HL-60 (cell line): ENCODE data around the gene THSD7B.
A peak's percentile ranks its signal among the peaks of the same experiment; 100 is the strongest.

ENCODE experiments used
- DNase-seq, 2 experiments: peaks; one replicate each; pipeline ENCODE4 v3.0.0-alpha.2; 2010 to 2020; ENCODE audit warnings: low read depth in 1 of 2, low spot score in 1 of 2
- H3K27ac ChIP-seq: fragments of 250-450 bp; sonication (Bioruptor Pico); replicated peaks from 2 replicates; pipeline ENCODE4 v1.5.1; 2020; ENCODE audit warnings: mild to moderate bottlenecking, moderate library complexity
- H3K27me3 ChIP-seq: fragments of 250-450 bp; sonication (Bioruptor Pico); 2 replicates; pipeline ENCODE4 v1.5.1; 2021; ENCODE audit warnings: mild to moderate bottlenecking, moderate library complexity; ENCODE audit not compliant: insufficient read depth, poor library complexity, severe bottlenecking
- H3K4me3 ChIP-seq: replicated peaks from 2 replicates; pipeline ENCODE4 v1.5.1; 2011; ENCODE audit warnings: mild to moderate bottlenecking, control low read depth, low read length; ENCODE audit not compliant: insufficient read depth
- CTCF ChIP-seq: IDR thresholded peaks from one replicate; pipeline ENCODE4 v1.5.1; 2011; ENCODE audit warnings: low read length, control low read depth, inconsistent platforms; ENCODE audit not compliant: insufficient read depth
- GABPA ChIP-seq: IDR thresholded peaks from 2 replicates; pipeline ENCODE4 v1.6.1; 2012; ENCODE audit warnings: low read depth
- POLR2AphosphoS5 ChIP-seq: IDR thresholded peaks from 2 replicates; pipeline ENCODE4 v1.6.1; 2012; ENCODE audit warnings: low read depth
- SPI1 ChIP-seq: IDR thresholded peaks from 2 replicates; pipeline ENCODE4 v1.6.1; 2012; ENCODE audit warnings: low read depth, mild to moderate bottlenecking, borderline replicate concordance
- long read RNA-seq: library from polyadenylated mRNA; unstranded; transcript quantifications from one replicate; pipeline ENCODE4 v2.0.0, GENCODE V29; 2020
- TF ChIP-seq, protein P1 (sequence below): IDR thresholded peaks from 2 replicates; pipeline ENCODE4 v1.6.1; 2012; ENCODE audit warnings: low read depth; ENCODE audit not compliant: insufficient replicate concordance

The THSD7B gene
- long read RNA-seq, partial matches to known transcripts = 0 of 2 reads
- long read RNA-seq, other reads (novel, unspliced or antisense) = 2 of 2 reads

DNA sequence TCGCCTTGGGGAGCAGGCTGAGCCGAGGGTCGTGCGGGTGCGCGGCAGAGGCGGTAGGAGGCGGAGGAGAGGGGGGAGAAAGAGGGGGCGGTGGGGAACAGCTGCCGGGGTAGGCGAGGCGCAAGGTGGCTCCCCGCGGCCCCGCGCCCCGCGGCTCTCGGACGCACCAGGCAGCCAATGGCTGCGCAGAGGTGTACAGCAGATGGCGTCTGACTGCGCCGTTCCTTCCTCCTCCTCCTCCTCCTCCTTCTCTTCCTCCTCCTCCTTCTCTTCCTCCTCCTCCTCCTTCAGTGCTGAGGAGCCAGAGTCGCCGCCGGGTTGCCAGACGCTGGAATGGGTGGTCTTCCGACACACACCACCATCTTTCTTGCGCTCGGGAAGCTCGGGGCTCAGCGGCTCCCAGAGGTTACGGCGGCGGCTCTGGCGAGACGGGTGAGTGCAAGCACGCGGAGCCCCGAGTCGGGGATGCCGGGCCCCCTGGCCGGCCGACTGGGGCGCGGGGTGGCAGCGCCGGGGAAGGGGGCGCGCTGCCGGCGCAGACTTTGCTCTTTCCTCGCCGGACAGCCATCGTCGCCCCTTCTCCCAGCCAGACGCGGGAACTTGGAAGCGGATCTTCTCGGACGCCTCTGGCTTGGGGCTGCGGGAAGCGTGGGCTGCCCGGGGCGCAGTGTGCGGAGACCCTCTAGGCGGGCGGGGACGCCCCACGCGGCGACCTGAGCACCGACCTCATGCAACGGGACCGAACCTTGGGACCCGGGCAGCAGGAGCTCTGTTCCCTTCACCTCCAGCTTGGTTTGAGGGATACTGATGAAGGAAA, at the start of gene THSD7B:
THSD7B (plus strand) TSS at position 290 of the 817 bp plus-strand sequence. CDS start 116,634 bp downstream, outside the sequence.
- no peak within 1 kb of the TSS for H3K4me3 ChIP-seq
- H3K27me3 ChIP-seq = peaks cover 44% of the 10 kb centered on the region
- TF ChIP-seq GABPA (no peak), POLR2AphosphoS5 (no peak), SPI1 (no peak), CTCF (no peak)
- TF ChIP-seq, protein P1, sequence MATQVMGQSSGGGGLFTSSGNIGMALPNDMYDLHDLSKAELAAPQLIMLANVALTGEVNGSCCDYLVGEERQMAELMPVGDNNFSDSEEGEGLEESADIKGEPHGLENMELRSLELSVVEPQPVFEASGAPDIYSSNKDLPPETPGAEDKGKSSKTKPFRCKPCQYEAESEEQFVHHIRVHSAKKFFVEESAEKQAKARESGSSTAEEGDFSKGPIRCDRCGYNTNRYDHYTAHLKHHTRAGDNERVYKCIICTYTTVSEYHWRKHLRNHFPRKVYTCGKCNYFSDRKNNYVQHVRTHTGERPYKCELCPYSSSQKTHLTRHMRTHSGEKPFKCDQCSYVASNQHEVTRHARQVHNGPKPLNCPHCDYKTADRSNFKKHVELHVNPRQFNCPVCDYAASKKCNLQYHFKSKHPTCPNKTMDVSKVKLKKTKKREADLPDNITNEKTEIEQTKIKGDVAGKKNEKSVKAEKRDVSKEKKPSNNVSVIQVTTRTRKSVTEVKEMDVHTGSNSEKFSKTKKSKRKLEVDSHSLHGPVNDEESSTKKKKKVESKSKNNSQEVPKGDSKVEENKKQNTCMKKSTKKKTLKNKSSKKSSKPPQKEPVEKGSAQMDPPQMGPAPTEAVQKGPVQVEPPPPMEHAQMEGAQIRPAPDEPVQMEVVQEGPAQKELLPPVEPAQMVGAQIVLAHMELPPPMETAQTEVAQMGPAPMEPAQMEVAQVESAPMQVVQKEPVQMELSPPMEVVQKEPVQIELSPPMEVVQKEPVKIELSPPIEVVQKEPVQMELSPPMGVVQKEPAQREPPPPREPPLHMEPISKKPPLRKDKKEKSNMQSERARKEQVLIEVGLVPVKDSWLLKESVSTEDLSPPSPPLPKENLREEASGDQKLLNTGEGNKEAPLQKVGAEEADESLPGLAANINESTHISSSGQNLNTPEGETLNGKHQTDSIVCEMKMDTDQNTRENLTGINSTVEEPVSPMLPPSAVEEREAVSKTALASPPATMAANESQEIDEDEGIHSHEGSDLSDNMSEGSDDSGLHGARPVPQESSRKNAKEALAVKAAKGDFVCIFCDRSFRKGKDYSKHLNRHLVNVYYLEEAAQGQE = no peak
- no peak within 1 kb of the TSS for H3K27ac ChIP-seq
- DNase-seq = no peak

DNA sequence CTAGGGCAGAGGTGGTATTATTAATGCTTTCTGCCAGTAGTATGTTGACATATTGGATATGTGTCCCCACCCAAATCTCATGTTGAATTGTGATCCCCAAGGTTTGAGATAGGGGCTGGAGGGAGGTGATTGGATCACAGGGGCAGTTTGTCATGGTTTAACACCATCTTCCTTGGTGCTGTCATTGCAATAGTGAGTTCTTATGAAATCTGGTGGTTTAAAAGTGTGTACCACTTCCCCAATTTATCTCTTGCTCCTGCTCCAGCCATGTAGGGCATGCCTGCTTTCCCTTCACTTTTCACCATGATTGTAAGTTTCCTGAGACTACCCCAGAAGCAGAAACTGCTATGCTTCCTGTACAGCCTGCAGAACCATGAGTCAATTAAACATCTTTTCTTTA, 47.1 kb upstream of the THSD7B start:
- DNase-seq = peak in 1 of 2 experiments; percentile 78
- peak overlapping the region; percentile 24 for H3K27ac ChIP-seq
- no peak overlapping the region for H3K4me3 ChIP-seq
- TF ChIP-seq POLR2AphosphoS5 (no peak), CTCF (no peak), SPI1 (peak; percentile 96), GABPA (no peak)
- TF ChIP-seq, protein P1 = no peak
- H3K27me3 ChIP-seq = no peaks in the 10 kb centered on the region

GRCh38 chr2:136727973-136728699, 37.2 kb upstream of the THSD7B start:
- TF ChIP-seq POLR2AphosphoS5 (no peak), GABPA (no peak)
- peaks cover 4% of the 10 kb centered on the region for H3K27me3 ChIP-seq
- DNase-seq = no peak
- no peak overlapping the region for H3K27ac ChIP-seq
- H3K4me3 ChIP-seq = no peak overlapping the region

DNA sequence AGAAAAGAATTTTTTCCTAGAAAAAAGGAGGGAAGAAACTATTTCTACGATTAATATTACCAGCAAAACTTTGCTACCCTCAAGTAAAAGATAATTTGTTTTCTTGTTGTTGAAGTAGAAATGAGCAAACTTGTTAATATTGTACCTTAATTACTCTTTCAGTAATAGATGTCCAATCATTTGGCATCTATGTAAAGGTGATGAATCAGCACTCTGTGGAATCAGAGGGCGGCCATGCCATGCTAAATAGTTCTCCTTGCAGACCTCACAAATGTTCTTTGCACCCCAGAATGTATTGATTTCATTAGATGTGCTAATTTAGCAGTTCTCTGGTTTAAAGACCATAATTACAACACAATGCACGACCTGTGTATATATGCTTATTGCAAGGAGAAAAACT, 29.1 kb upstream of the THSD7B start:
- TF ChIP-seq GABPA (no peak), POLR2AphosphoS5 (no peak), SPI1 (no peak), CTCF (no peak)
- TF ChIP-seq, protein P1 = no peak
- no peak for DNase-seq
- H3K4me3 ChIP-seq = no peak overlapping the region
- H3K27ac ChIP-seq = no peak overlapping the region
- peaks cover 2% of the 10 kb centered on the region for H3K27me3 ChIP-seq
